Keratinocyte (primary cell): ENCODE measurements around the gene PDIA2. TPM values are rescaled to one million over a fixed set of nuclear protein-coding genes. Genes with fewer than 3 reads are reported as not detected.

ENCODE experiments used
- DNase-seq: peaks from one replicate; pipeline ENCODE4 v3.0.0-alpha.2; 2011; ENCODE audit warnings: low read depth, missing footprints, low spot score
- FAIRE-seq: peaks from 2 replicates; lab custom pipeline; 2011; peaks lifted over from hg19 to GRCh38; lab: Jason Lieb, UNC
- H2AFZ ChIP-seq: 2 replicates; pipeline ENCODE4 v1.6.0; 2012; ENCODE audit warnings: low read length, control low read depth, inconsistent platforms; ENCODE audit not compliant: control insufficient read depth
- H3K27ac ChIP-seq: 2 replicates; pipeline ENCODE4 v1.5.1; 2011; ENCODE audit warnings: low read length; ENCODE audit not compliant: control insufficient read depth, insufficient read depth
- H3K27me3 ChIP-seq: 3 replicates; pipeline ENCODE4 v1.6.0; 2011; ENCODE audit warnings: low read length; ENCODE audit not compliant: control insufficient read depth, insufficient read depth; ENCODE audit errors: extremely low read depth
- H3K36me3 ChIP-seq, 2 experiments: 2 replicates in 1 of 2; 3 replicates in 1 of 2; pipeline ENCODE4 v1.5.1; 2011; ENCODE audit warnings: low read length in 2 of 2, mild to moderate bottlenecking in 1 of 2; ENCODE audit not compliant: control insufficient read depth in 2 of 2, insufficient read depth in 2 of 2; ENCODE audit errors: extremely low read depth in 1 of 2
- H3K4me1 ChIP-seq: 3 replicates; pipeline ENCODE4 v1.5.1; 2011; ENCODE audit warnings: low read length; ENCODE audit not compliant: control insufficient read depth, insufficient read depth; ENCODE audit errors: extremely low read depth
- H3K4me2 ChIP-seq: 3 replicates; pipeline ENCODE4 v1.6.0; 2011; ENCODE audit warnings: low read depth, low read length; ENCODE audit not compliant: control insufficient read depth, insufficient read depth; ENCODE audit errors: extremely low read depth
- H3K4me3 ChIP-seq, 3 experiments: fragments of 200-600 bp in 1 of 3; sonication (generic) in 1 of 3; 2 replicates in 2 of 3; 3 replicates in 1 of 3; pipeline ENCODE4 v1.5.1; 2011 to 2016; ENCODE audit warnings: low read length in 3 of 3, mild to moderate bottlenecking in 3 of 3, control low read depth in 2 of 3, inconsistent platforms in 1 of 3, low read depth in 1 of 3, mixed read lengths in 1 of 3, mixed run types in 1 of 3, moderate library complexity in 1 of 3; ENCODE audit not compliant: control insufficient read depth in 2 of 3, insufficient read depth in 2 of 3; ENCODE audit errors: extremely low read depth in 1 of 3
- H3K79me2 ChIP-seq: 2 replicates; pipeline ENCODE4 v1.6.0; 2012; ENCODE audit warnings: low read length; ENCODE audit not compliant: control insufficient read depth, insufficient read depth
- H3K9ac ChIP-seq: 3 replicates; pipeline ENCODE4 v1.6.0; 2011; ENCODE audit warnings: low read length; ENCODE audit not compliant: control insufficient read depth, insufficient read depth; ENCODE audit errors: extremely low read depth
- H3K9me1 ChIP-seq: 3 replicates; pipeline ENCODE4 v1.6.0; 2011; ENCODE audit warnings: low read length; ENCODE audit not compliant: control insufficient read depth, insufficient read depth; ENCODE audit errors: extremely low read depth
- H3K9me3 ChIP-seq: 2 replicates; pipeline ENCODE4 v1.5.1; 2012; ENCODE audit warnings: low read depth, low read length; ENCODE audit not compliant: control insufficient read depth
- H4K20me1 ChIP-seq: 3 replicates; pipeline ENCODE4 v1.6.0; 2011; ENCODE audit warnings: low read length; ENCODE audit not compliant: control insufficient read depth, insufficient read depth; ENCODE audit errors: extremely low read depth
- EZH2 ChIP-seq: IDR thresholded peaks from one replicate; pipeline ENCODE4 v1.6.1; 2012; ENCODE audit warnings: inconsistent platforms, mild to moderate bottlenecking, low read length, moderate library complexity
- dilution Hi-C: fragments of 300-500 bp; cut with MboI; formaldehyde crosslinking; loops from one replicate; pipeline ENCODE4 v1.7.0; 2020; ENCODE audit warnings: low sequenced_read_pairs; ENCODE audit not compliant: extremely low pct_ligation_motif_present
- polyA plus RNA-seq, 5 experiments: library from polyadenylated mRNA; depleted of rRNA in 3 of 5; stranded (reverse) in 3 of 5; stranded (forward) in 1 of 5; unstranded in 1 of 5; fragments of >200 nt; gene quantifications; 1 replicate in 1 of 5; 2 replicates in 3 of 5; 3 replicates in 1 of 5; pipeline versions ENCODE4 v1.2.1 to v1.2.3, GENCODE V29; 2011 to 2012; ENCODE audit warnings: missing spikeins in 2 of 5, low read depth in 1 of 5, low replicate concordance in 1 of 5
- TF ChIP-seq, protein P1 (sequence below), 3 experiments: IDR thresholded peaks in 1 of 3; conservative IDR thresholded peaks in 1 of 3; optimal IDR thresholded peaks in 1 of 3; 2 replicates in 2 of 3; 3 replicates in 1 of 3; pipeline versions ENCODE3 to v1.5.1; 2011; ENCODE audit warnings: low read length in 3 of 3, mild to moderate bottlenecking in 3 of 3, moderate library complexity in 2 of 3, control low read depth in 1 of 3, inconsistent platforms in 1 of 3; ENCODE audit not compliant: insufficient read depth in 2 of 3; ENCODE audit errors: extremely low read depth in 1 of 3

PDIA2 gene
- polyA plus RNA-seq, 1 donor (not counting 4 experiments of a cell fraction or from before 2014, with no cell fraction given), result 0.42 TPM

DNA sequence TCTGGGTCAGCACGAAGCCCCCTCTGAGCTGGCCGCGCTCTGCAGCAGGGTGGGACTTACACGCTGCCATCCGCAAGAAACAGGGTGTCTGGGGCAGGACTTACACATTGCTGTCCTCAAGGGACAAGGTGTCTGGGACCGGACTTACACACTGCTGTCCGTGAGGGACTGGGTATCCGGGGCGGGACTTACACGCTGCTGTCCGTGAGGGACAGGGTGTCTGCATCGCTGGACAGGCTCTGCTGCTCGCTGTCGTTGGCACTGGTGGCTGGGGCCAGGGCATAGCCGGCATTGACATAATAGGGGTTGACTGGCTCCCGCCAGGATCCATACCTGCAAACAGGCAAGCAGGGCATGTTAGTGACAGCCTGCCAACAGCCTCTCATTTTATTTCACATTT lies 31.4 kb downstream of the PDIA2 start:
- no peak overlapping the region for H3K9ac ChIP-seq
- H2AFZ ChIP-seq, result no peak overlapping the region
- no peak overlapping the region for H3K4me2 ChIP-seq
- no peaks in the 10 kb centered on the region for H3K4me1 ChIP-seq
- H3K9me1 ChIP-seq, result no peaks in the 10 kb centered on the region
- dilution Hi-C loops, result no loop called here
- H3K27me3 ChIP-seq, result no peaks in the 10 kb centered on the region
- peaks cover 26 to 34% of the 10 kb centered on the region in 2 experiments for H3K36me3 ChIP-seq
- H4K20me1 ChIP-seq, result peaks cover 9% of the 10 kb centered on the region
- TF ChIP-seq, protein P1, sequence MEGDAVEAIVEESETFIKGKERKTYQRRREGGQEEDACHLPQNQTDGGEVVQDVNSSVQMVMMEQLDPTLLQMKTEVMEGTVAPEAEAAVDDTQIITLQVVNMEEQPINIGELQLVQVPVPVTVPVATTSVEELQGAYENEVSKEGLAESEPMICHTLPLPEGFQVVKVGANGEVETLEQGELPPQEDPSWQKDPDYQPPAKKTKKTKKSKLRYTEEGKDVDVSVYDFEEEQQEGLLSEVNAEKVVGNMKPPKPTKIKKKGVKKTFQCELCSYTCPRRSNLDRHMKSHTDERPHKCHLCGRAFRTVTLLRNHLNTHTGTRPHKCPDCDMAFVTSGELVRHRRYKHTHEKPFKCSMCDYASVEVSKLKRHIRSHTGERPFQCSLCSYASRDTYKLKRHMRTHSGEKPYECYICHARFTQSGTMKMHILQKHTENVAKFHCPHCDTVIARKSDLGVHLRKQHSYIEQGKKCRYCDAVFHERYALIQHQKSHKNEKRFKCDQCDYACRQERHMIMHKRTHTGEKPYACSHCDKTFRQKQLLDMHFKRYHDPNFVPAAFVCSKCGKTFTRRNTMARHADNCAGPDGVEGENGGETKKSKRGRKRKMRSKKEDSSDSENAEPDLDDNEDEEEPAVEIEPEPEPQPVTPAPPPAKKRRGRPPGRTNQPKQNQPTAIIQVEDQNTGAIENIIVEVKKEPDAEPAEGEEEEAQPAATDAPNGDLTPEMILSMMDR (optimal IDR thresholded peaks at IDR 0.05 in 1 of 3, IDR thresholded peaks at IDR 0.05 in 1 of 3, conservative IDR thresholded peaks at IDR 0.05 in 1 of 3; ENCODE audit: extremely low read depth in 1 of 3, insufficient read depth in 2 of 3, low read length in 3 of 3), result no peak
- TF ChIP-seq EZH2, result no peak
- H3K9me3 ChIP-seq, result no peaks in the 10 kb centered on the region
- DNase-seq (no peak), FAIRE-seq (no peak)
- H3K27ac ChIP-seq, result no peak overlapping the region
- H3K79me2 ChIP-seq, result peaks cover 63% of the 10 kb centered on the region
- no peak overlapping the region for H3K4me3 ChIP-seq

DNA sequence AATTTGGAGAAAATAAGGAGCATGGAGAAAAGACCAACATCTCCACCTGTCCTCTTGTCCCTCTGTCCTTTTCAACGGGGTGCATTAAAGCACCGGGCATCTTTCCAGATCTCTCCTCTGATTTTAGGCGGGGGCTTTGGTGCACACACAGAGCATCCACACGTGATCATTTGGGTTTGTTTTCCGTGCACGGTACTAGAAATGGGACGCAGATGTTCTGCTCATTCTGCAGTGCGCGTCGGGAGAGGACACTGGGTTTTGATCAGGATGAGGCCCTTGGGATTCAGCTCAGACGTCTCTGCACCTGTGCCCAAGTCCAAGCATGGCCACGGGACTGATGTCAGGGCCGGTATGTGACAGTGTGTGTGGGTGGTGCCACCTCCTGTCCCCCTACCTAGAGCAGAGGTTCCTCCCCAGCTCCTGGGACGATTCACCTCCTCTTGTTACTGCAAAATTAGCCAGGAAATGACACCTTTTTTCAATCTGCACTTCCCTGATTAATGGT lies 31.9 kb downstream of the PDIA2 start:
- FAIRE-seq (no peak), DNase-seq (no peak)
- H3K9me3 ChIP-seq, result no peaks in the 10 kb centered on the region
- H3K36me3 ChIP-seq, result peaks cover 22 to 34% of the 10 kb centered on the region in 2 experiments
- no peak overlapping the region for H2AFZ ChIP-seq
- H3K4me1 ChIP-seq, result no peaks in the 10 kb centered on the region
- TF ChIP-seq EZH2, result no peak
- TF ChIP-seq, protein P1 (optimal IDR thresholded peaks at IDR 0.05 in 1 of 3, IDR thresholded peaks at IDR 0.05 in 1 of 3, conservative IDR thresholded peaks at IDR 0.05 in 1 of 3; ENCODE audit: extremely low read depth in 1 of 3, insufficient read depth in 2 of 3, low read length in 3 of 3), result no peak
- H3K9me1 ChIP-seq, result no peaks in the 10 kb centered on the region
- H3K27ac ChIP-seq, result no peak overlapping the region
- no peak overlapping the region for H3K4me2 ChIP-seq
- no peak overlapping the region for H3K9ac ChIP-seq
- no peak overlapping the region for H3K4me3 ChIP-seq
- peaks cover 9% of the 10 kb centered on the region for H4K20me1 ChIP-seq
- peaks cover 68% of the 10 kb centered on the region for H3K79me2 ChIP-seq
- no peaks in the 10 kb centered on the region for H3K27me3 ChIP-seq
- dilution Hi-C loops, result no loop called here
